ENCODE measurements around the gene OLA1. TPM values are rescaled to one million over a fixed set of nuclear protein-coding genes. Genes with fewer than 3 reads are reported as not detected.

Gene OLA1
- total RNA-seq, 1 donor from 2014 or later: 67.6 TPM

DNA sequence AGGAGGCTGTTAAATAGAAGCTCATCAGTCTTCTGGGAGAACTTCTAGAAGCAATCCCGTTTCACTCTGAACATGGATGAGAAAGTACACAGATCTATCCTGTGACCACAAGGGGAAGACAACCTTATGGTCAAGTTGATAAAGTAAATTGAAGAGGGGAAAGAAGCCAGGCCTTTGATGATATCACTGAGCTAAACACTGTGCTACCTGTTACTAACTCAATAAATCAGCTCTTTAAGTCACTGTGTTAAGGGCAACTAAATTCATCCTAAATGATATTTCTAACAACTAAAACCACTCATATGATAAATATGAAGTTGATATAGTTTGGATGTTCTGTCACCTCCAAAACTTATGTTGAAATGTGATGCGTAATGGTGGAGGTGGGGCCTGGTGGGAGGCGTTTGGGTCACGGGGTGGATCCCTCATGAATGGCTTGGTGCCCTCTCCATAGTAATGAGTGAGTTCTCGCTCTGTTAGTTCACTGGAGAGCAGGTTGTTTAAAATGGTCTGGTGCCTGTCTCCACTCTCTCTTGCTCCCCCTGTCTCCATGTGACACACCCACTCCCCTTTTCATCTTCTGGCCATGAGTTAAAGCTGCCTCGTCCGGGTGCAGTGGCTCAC lies 23.6 kb downstream of the OLA1 start:
- no peak for DNase-seq (ENCODE audit: low spot score)

GRCh38 chr2:174224125-174224524 lies 24.2 kb downstream of the OLA1 start:
- no peak for DNase-seq (ENCODE audit: low spot score)

DNA sequence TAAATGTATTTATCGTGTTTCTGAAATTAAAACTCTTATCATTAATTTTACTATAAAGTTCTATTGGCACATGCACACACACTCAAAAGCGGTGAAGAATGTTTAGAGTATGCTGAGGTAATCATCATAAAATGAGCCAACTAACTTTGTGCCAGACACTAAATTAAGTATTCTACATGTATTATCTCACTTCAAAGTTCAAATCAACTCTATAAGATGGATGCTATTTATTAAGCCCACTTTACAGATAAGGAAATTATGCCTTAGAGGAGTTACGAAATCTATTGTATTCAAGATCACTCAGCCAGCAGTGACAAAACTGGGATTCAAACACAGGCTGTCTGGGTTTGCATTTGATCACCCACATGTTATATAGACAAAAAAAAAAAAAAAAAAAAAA lies 24.9 kb downstream of the OLA1 start:
- no peak for DNase-seq (ENCODE audit: low spot score)

DNA sequence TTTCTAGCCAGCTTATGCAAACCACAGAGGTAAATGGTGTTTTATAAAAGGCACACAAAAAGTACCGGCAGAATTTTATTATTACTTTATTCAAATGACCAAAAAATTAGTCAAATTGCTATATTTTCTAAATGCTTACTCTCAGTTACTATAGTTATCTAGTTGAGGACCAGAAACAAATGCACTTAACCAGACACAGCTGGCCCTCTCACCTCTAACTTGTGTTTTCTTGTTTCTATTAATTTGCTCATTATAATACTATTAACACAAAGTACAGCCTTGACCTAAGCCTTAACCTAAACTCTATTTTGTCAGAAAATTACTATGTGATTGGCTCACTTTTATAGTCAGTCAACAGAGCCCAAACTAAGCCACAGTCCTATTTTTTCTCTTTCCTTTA lies 26.2 kb downstream of the OLA1 start:
- no peak for DNase-seq (ENCODE audit: low spot score)

GRCh38 chr2:174219321-174219720 lies 29.0 kb downstream of the OLA1 start:
- DNase-seq (ENCODE audit: low spot score): no peak

DNA sequence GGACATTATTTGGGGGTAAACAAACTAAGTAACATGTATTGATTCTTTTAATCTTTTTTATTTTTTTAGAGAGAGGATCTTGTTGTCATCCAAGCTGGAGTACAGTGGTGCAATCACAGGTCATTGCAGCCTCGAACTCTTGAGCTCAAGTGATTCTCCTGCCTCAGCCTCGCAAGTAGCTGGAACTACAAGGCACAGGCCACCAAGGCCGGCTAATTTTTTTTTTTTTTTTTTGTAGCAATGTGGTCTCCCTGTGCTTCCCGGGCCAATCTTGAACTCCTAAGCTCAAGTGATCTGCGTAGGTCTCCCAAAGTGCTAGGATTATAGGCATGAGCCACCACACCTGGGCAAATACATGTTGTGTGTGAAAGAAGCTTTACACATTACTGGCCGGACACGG lies 29.6 kb downstream of the OLA1 start:
- no peak for DNase-seq (ENCODE audit: low spot score)

- DNase-seq (ENCODE audit: low spot score): no peak
Observed at GRCh38 chr2:174217869-174218268, 30.5 kb downstream of the OLA1 start.

DNA sequence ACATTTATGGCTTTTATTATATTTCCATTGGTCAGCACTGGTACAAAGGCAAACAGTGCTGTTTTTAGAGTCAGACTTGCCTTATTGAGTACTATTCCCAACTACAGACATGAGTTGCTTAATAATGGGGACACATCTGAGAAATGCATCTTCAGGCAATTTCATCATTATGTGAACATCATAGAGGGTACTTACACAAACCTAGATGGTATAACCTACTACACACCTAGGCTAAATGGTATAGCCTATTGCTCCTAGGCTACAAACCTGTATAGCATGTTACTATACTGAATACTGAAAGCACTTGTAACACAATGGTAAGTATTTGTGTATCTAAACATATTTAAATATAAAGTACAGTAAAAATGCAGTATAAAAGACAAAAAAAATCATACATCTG lies 36.4 kb downstream of the OLA1 start:
- DNase-seq (ENCODE audit: low spot score): no peak

- DNase-seq (ENCODE audit: low spot score): no peak
Observed at GRCh38 chr2:174210862-174211261, 37.5 kb downstream of the OLA1 start.

- DNase-seq (ENCODE audit: low spot score): no peak
Observed at GRCh38 chr2:174209325-174209724, 39.0 kb downstream of the OLA1 start.

GRCh38 chr2:174208026-174208425 lies 40.3 kb downstream of the OLA1 start:
- no peak for DNase-seq (ENCODE audit: low spot score)

DNA sequence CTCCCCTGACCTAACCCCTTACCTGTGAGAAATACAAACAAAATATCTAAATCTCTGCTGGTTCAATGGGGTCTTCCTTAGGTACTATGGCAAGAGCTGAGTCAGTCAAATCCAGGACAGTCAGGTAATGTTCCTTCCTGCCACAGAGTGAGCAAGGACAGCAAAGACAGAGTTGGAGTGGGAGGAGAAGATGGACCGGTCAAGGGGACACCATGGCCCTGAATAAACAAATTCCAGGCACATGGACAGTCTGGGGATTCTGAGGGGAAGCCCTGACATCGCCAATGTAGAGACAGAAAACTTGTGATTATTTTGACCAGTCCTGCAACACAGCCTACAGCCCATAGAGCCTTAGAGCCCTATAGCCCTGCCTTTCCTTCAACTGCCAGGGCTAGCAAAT lies 42.8 kb downstream of the OLA1 start:
- DNase-seq (ENCODE audit: low spot score): no peak

GRCh38 chr2:174202188-174202587 lies 46.1 kb downstream of the OLA1 start:
- DNase-seq (ENCODE audit: low spot score): no peak

- no peak for DNase-seq (ENCODE audit: low spot score)
Observed at GRCh38 chr2:174198846-174199564, 49.3 kb downstream of the OLA1 start.

DNA sequence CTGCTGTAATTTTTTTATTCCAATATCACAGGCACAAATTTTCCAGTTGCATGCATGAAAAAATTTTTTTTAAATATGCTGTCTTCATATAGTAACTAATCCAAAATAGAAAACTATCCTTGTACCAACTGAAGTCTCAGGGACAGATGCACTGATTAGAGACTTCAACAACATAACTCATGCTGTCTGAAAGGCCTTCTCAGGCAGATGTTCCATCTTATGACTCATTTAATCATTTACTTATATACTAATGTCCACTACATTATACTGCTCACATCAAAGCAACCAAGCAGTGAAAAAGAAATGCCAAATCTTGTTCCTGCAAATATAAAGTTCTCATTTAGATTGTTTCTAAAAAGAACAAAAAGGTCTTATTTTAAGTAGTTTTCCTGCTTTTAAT lies 53.1 kb downstream of the OLA1 start:
- no peak for DNase-seq (ENCODE audit: low spot score)

- no peak for DNase-seq (ENCODE audit: low spot score)
Observed at GRCh38 chr2:174193737-174194136, 54.6 kb downstream of the OLA1 start.

- no peak for DNase-seq (ENCODE audit: low spot score)
Observed at GRCh38 chr2:174192664-174193063, 55.7 kb downstream of the OLA1 start.

DNA sequence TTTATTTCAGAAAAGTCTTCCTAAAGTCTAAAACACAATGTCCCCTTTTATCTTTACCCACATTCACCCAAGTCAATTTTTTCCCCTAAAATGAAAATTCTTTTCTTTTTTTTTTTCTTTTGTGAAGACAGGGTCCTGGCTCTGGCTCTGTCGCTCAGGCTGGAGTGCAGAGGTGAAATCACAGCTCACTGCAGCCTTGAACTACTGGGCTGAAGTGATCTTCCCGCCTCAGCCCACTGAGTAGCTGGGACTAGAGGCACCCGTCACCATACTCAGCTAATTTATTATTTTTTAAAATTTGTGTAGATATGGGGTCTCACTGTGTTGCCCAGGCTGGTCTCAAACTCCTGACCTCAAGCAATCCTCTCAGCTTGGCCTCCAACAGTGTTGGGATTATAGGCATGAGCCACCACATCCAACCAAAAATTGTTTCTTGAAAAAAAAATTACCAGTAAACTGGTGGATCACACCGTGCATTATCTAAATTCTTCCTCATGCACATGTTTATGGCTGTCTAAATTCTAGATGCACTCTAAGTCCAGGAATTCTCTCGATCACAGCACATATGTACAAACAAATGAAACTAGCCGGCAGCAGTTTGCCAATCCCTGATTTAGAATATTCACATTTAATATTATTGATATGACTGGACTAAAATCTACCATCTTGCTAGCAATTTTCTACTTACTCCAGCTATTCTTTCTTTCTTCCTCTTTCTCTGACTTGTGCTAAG lies 56.8 kb downstream of the OLA1 start:
- no peak for DNase-seq (ENCODE audit: low spot score)

DNA sequence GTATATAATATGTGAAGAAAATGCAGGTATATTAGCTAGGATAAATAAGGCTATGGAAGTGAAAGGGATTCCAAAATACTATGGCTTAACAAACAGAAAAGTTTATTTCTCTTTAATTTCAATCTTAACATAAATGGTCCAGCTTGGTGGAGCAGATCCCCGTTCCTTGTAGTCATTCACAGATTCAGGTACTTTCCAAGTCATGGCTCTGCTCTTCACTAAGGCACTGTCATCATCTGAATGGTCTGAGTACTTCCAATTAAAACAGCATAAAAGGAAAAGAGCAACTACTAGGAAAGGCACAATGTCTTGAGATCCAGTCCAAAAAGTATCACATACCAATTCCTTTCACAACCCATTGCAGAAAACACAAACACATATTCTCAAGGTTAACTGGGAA lies 63.4 kb downstream of the OLA1 start:
- DNase-seq (ENCODE audit: low spot score): no peak

- DNase-seq (ENCODE audit: low spot score): no peak
Observed at GRCh38 chr2:174184504-174184903, 63.8 kb downstream of the OLA1 start.

GRCh38 chr2:174183076-174183475 lies 65.3 kb downstream of the OLA1 start:
- no peak for DNase-seq (ENCODE audit: low spot score)

- DNase-seq (ENCODE audit: low spot score): no peak
Observed at GRCh38 chr2:174181368-174181767, 67.0 kb downstream of the OLA1 start.

DNA sequence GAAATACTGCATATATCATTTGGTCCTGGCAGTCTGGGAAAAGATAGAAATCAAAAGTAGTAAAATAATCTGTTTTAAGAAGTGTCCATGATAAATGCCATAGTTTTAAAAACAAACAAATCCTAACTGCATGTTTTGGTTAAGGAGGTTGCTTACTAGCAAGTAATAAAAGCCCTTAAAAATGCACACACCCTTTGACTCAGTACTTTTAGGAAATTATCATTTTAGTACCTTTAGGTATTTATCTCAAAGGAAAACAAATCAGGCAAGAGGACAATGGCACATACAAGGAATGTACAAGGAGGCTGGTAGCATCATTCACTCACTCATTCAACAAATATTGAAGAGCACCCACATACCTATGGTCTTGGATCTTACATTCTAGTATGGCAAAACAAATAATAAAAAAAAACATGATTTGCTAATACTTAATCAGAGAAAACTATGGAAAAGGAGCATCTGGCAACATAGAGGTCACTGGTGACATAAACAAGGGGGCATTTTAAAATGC lies 67.6 kb downstream of the OLA1 start:
- no peak for DNase-seq (ENCODE audit: low spot score)
